HG03025 (cell line): ENCODE results near the gene CCDC148.
"Not testable (repeated sequence)": the region's sequence is repeated elsewhere in the genome, so short reads cannot be mapped to it uniquely, and the experiment has no call there.

ENCODE experiments used
- ATAC-seq: cut with Tn5 transposase; IDR thresholded peaks from one replicate; pipeline ENCODE4 v1.9.1; 2021; ENCODE audit warnings: mild to moderate bottlenecking, moderate library complexity; ENCODE audit not compliant: unreplicated experiment, low FRiP score

CCDC148 gene

GRCh38 chr2:158312981-158313380 lies 143.6 kb downstream of the CCDC148 start:
- ATAC-seq, result no peak

GRCh38 chr2:158310407-158310806 lies 146.1 kb downstream of the CCDC148 start:
- ATAC-seq, result not testable (repeated sequence)

GRCh38 chr2:158305501-158305900 lies 151.1 kb downstream of the CCDC148 start:
- ATAC-seq, result no peak

GRCh38 chr2:158300394-158300793 lies 156.2 kb downstream of the CCDC148 start:
- ATAC-seq, result no peak

GRCh38 chr2:158297606-158298005 lies 158.9 kb downstream of the CCDC148 start:
- no peak for ATAC-seq

GRCh38 chr2:158297120-158297519 lies 159.4 kb downstream of the CCDC148 start:
- ATAC-seq, result no peak

GRCh38 chr2:158293722-158294121 lies 162.8 kb downstream of the CCDC148 start:
- ATAC-seq, result no peak

- ATAC-seq, result no peak
Measured at GRCh38 chr2:158291544-158292180, 164.9 kb downstream of the CCDC148 start.

GRCh38 chr2:158290225-158290624 lies 166.3 kb downstream of the CCDC148 start:
- no peak for ATAC-seq

- no peak for ATAC-seq
Measured at GRCh38 chr2:158276619-158277471, 179.7 kb downstream of the CCDC148 start.

GRCh38 chr2:158273791-158274190 lies 182.8 kb downstream of the CCDC148 start:
- ATAC-seq, result no peak

GRCh38 chr2:158270536-158270935 lies 186.0 kb downstream of the CCDC148 start:
- no peak for ATAC-seq

GRCh38 chr2:158269143-158269542 lies 187.4 kb downstream of the CCDC148 start:
- no peak for ATAC-seq

GRCh38 chr2:158266111-158266510 lies 190.4 kb downstream of the CCDC148 start:
- ATAC-seq, result no peak

- ATAC-seq, result no peak
Measured at GRCh38 chr2:158255257-158255656, 201.3 kb downstream of the CCDC148 start.

GRCh38 chr2:158253170-158253569 lies 203.4 kb downstream of the CCDC148 start:
- ATAC-seq, result no peak

- no peak for ATAC-seq
Measured at GRCh38 chr2:158251356-158251755, 205.2 kb downstream of the CCDC148 start.

- no peak for ATAC-seq
Measured at GRCh38 chr2:158243392-158243791, 213.2 kb downstream of the CCDC148 start.

GRCh38 chr2:158242280-158242679 lies 214.3 kb downstream of the CCDC148 start:
- no peak for ATAC-seq

- ATAC-seq, result no peak
Measured at GRCh38 chr2:158240975-158241374, 215.6 kb downstream of the CCDC148 start.

- ATAC-seq, result no peak
Measured at GRCh38 chr2:158239271-158239670, 217.3 kb downstream of the CCDC148 start.

- ATAC-seq, result no peak
Measured at GRCh38 chr2:158234497-158234896, 222.1 kb downstream of the CCDC148 start.
